Chondrocyte (in vitro differentiated cells): ENCODE data around the gene MSL3B.

ENCODE experiments used
- DNase-seq: peaks from one replicate; pipeline ENCODE4 v3.0.0; 2021; ENCODE audit warnings: mixed read lengths, low spot score
- H3K27ac Mint-ChIP-seq: one replicate; pipeline ENCODE4 v1.8.0; 2021; ENCODE audit warnings: mild to moderate bottlenecking, moderate library complexity, mixed read lengths; ENCODE audit not compliant: unreplicated experiment
- H3K27me3 Mint-ChIP-seq: 2 replicates; pipeline ENCODE4 v1.8.0; 2021; ENCODE audit warnings: low read depth, mixed read lengths
- H3K36me3 Mint-ChIP-seq: 2 replicates; pipeline ENCODE4 v1.8.0; 2021; ENCODE audit warnings: low read depth, mixed read lengths
- H3K4me1 Mint-ChIP-seq: 2 replicates; pipeline ENCODE4 v1.8.0; 2021; ENCODE audit warnings: low read depth, mild to moderate bottlenecking, mixed read lengths
- H3K4me3 Mint-ChIP-seq: one replicate; pipeline ENCODE4 v1.8.0; 2021; ENCODE audit warnings: mild to moderate bottlenecking, moderate library complexity, mixed read lengths; ENCODE audit not compliant: unreplicated experiment
- H3K9me3 Mint-ChIP-seq: 2 replicates; pipeline ENCODE4 v1.8.0; 2021; ENCODE audit warnings: low read depth, mixed read lengths
- TF ChIP-seq, protein P1 (sequence below): fragments of 200-600 bp; sonication (generic); IDR thresholded peaks from 2 replicates; pipeline ENCODE4 v1.5.0; 2021; ENCODE audit warnings: antibody characterized with exemption, mild to moderate bottlenecking, moderate library complexity

Gene MSL3B

DNA sequence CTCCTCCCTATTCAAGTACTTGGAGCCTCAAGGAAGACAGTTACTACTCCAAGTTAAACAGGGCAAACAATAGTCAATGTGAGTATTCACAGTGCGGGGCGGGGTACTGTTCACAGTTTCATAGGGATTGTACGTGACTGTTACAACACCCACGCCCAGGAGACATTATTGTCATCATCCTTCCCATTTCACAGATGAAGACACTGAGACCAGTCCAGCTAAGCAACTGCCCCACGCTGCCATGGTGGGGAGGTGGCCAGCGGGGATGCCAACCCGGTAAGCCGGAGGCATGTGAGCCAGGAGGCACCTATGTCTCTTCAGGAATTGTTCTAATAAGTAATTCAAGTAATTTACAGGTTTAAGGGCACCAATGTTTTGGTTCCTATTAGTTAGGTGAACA is 14.8 kb downstream of the MSL3B start:
- H3K4me3 Mint-ChIP-seq = peak overlapping the region; percentile 99
- H3K9me3 Mint-ChIP-seq = no peaks in the 10 kb centered on the region
- peaks cover 34% of the 10 kb centered on the region for H3K4me1 Mint-ChIP-seq
- H3K27me3 Mint-ChIP-seq = no peaks in the 10 kb centered on the region
- DNase-seq = no peak
- H3K36me3 Mint-ChIP-seq = peaks cover 4% of the 10 kb centered on the region
- TF ChIP-seq, protein P1, sequence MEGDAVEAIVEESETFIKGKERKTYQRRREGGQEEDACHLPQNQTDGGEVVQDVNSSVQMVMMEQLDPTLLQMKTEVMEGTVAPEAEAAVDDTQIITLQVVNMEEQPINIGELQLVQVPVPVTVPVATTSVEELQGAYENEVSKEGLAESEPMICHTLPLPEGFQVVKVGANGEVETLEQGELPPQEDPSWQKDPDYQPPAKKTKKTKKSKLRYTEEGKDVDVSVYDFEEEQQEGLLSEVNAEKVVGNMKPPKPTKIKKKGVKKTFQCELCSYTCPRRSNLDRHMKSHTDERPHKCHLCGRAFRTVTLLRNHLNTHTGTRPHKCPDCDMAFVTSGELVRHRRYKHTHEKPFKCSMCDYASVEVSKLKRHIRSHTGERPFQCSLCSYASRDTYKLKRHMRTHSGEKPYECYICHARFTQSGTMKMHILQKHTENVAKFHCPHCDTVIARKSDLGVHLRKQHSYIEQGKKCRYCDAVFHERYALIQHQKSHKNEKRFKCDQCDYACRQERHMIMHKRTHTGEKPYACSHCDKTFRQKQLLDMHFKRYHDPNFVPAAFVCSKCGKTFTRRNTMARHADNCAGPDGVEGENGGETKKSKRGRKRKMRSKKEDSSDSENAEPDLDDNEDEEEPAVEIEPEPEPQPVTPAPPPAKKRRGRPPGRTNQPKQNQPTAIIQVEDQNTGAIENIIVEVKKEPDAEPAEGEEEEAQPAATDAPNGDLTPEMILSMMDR = no peak
- no peak overlapping the region for H3K27ac Mint-ChIP-seq

DNA sequence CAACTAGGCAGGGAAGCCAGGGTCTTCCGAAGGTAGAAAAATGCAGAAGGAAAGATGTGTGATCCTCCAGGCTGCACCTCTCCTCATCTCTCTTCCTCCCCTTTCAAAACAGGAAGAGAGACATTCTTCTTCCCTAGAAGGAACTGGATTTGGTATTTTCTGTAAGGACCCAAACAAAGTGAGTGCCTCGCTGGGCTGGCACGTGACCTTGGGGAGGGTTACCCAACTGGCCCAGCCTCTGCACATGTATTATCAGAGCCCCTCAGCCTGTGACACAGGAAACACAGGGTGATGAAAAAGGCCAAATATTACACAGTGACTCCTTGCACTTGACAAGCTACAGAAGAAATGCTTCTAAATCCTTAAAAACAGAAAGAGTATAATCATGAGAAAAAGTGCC is 16.1 kb downstream of the MSL3B start:
- TF ChIP-seq, protein P1 = no peak
- H3K4me1 Mint-ChIP-seq = peaks cover 34% of the 10 kb centered on the region
- H3K27ac Mint-ChIP-seq = peak overlapping the region; percentile 68
- H3K27me3 Mint-ChIP-seq = no peaks in the 10 kb centered on the region
- peak overlapping the region; percentile 99 for H3K4me3 Mint-ChIP-seq
- DNase-seq = peak; percentile 6
- H3K9me3 Mint-ChIP-seq = no peaks in the 10 kb centered on the region
- peaks cover 4% of the 10 kb centered on the region for H3K36me3 Mint-ChIP-seq

DNA sequence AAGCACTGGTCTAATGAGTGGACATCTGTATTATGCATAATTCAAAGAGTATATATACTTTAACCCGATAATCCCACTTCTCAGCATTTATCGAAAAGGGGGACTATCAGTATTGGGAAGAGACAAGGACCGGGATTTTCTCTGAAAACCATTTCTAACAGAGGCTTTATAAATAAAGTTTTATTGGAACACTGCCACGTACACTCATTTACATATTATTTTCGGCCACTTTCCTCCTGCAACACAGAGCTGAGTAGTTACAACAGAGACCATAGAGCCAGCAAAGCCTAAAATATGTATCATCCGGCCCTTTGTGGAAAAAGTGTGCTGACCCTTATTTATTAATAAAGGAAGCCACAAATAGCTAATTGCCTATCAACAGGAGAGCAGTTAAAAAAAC is 17.0 kb downstream of the MSL3B start:
- TF ChIP-seq, protein P1 = no peak
- Mint-ChIP-seq H3K9me3 (no peaks in the 10 kb centered on the region), H3K4me1 (peaks cover 34% of the 10 kb centered on the region), H3K27me3 (no peaks in the 10 kb centered on the region), H3K36me3 (peaks cover 4% of the 10 kb centered on the region), H3K4me3 (no peak overlapping the region), H3K27ac (no peak overlapping the region)
- DNase-seq = no peak

DNA sequence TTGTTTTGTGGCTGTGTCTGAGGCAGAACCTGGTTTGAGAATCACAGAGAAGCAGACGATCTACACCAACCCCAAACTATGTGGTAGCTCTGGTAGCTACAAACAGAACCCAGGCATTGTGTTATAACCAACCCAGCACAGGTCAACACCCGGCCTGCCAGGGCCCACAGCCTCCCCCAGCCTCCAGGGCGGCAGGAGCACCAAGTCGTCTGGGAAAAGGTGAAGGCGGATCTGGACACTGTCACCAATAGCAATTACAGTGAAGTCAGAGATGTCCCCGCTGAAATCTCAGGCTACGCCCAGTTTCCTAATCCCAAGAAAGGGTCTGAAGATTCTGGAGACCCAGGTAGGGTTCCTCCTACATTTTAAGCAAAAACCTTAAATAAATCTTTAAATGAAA is 17.4 kb downstream of the MSL3B start:
- no peaks in the 10 kb centered on the region for H3K9me3 Mint-ChIP-seq
- H3K36me3 Mint-ChIP-seq = peaks cover 4% of the 10 kb centered on the region
- H3K4me3 Mint-ChIP-seq = no peak overlapping the region
- TF ChIP-seq, protein P1 = no peak
- no peaks in the 10 kb centered on the region for H3K27me3 Mint-ChIP-seq
- H3K4me1 Mint-ChIP-seq = peaks cover 37% of the 10 kb centered on the region
- H3K27ac Mint-ChIP-seq = no peak overlapping the region
- DNase-seq = peak; percentile 24

DNA sequence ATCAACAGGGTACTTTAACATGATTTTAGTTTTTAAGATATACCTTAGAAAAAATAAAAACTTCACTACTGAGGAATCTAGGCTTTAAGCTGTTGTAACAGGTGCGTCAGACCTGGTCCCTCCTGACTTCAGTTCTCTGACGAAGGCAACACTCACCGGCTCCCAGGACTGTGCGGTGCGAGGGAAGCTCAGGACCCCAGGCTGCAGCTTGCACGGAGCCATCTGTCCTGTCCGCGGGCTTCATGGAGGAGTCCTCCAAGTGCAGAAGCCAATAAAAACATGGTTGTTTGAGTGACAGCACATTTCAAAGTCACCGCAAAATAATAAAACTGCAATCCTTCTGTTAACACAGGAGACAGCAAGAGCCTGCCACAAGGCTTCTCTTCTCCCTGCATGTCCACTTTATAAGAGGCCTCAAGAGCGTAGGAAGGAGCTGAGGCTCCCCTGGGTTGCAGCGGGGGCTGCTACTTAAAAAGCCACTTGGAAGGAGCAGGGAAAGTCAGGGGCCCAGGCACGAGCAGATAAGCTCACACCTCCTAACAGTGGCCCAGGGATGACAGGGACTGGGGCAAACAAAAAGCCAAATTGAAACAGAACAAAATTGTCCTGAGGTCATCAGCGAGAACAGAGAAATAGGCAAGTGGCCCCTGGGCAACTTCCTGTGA is 18.4 kb downstream of the MSL3B start:
- TF ChIP-seq, protein P1 = no peak
- Mint-ChIP-seq H3K36me3 (peaks cover 4% of the 10 kb centered on the region), H3K4me1 (peaks cover 31% of the 10 kb centered on the region), H3K9me3 (no peaks in the 10 kb centered on the region), H3K27me3 (no peaks in the 10 kb centered on the region), H3K4me3 (no peak overlapping the region), H3K27ac (no peak overlapping the region)
- peak; percentile 64 for DNase-seq
